Osteoblast (primary cell): ENCODE data around the gene PAFAH1B1. TPM values are rescaled to one million over a fixed set of nuclear protein-coding genes. Genes with fewer than 3 reads are reported as not detected.
"Not testable (repeated sequence)": the region's sequence is repeated elsewhere in the genome, so short reads cannot be mapped to it uniquely, and the experiment has no call there.

Source experiments
- DNase-seq: peaks from one replicate; pipeline ENCODE4 v3.0.0; 2011; ENCODE audit warnings: low spot score, mixed read lengths; ENCODE audit not compliant: insufficient read length; ENCODE audit errors: missing footprints
- H2AFZ ChIP-seq: 2 replicates; pipeline ENCODE4 v1.6.0; 2011; ENCODE audit warnings: mild to moderate bottlenecking, low read length
- H3K27ac ChIP-seq: 2 replicates; pipeline ENCODE4 v1.5.1; 2011; ENCODE audit warnings: mild to moderate bottlenecking, low read depth, low read length, moderate library complexity
- H3K27me3 ChIP-seq: 2 replicates; pipeline ENCODE4 v1.6.0; 2012; ENCODE audit warnings: mild to moderate bottlenecking, control low read depth, inconsistent platforms, low read length, moderate library complexity; ENCODE audit not compliant: insufficient read depth
- H3K36me3 ChIP-seq: 2 replicates; pipeline ENCODE4 v1.5.1; 2011; ENCODE audit warnings: mild to moderate bottlenecking, low read length, control low read depth, moderate library complexity; ENCODE audit not compliant: insufficient read depth
- H3K4me1 ChIP-seq: 2 replicates; pipeline ENCODE4 v1.5.1; 2011; ENCODE audit warnings: mild to moderate bottlenecking, low read length, control low read depth, moderate library complexity; ENCODE audit not compliant: insufficient read depth
- H3K4me2 ChIP-seq: 2 replicates; pipeline ENCODE4 v1.6.0; 2011; ENCODE audit warnings: mild to moderate bottlenecking, low read length; ENCODE audit not compliant: insufficient read depth
- H3K4me3 ChIP-seq: fragments of 200-600 bp; sonication (generic); 3 replicates; pipeline ENCODE4 v1.5.1; 2012; ENCODE audit warnings: mild to moderate bottlenecking, low read length, inconsistent platforms; ENCODE audit not compliant: insufficient read depth
- H3K79me2 ChIP-seq: 2 replicates; pipeline ENCODE4 v1.6.0; 2012; ENCODE audit warnings: mild to moderate bottlenecking, low read length, control low read depth, inconsistent platforms; ENCODE audit not compliant: insufficient read depth
- H3K9me3 ChIP-seq: 2 replicates; pipeline ENCODE4 v1.5.1; 2011; ENCODE audit warnings: low read depth, low read length, control low read depth
- H4K20me1 ChIP-seq: 2 replicates; pipeline ENCODE4 v1.6.0; 2012; ENCODE audit warnings: mild to moderate bottlenecking, low read length, control low read depth; ENCODE audit not compliant: insufficient read depth
- CTCF ChIP-seq: IDR thresholded peaks from 2 replicates; pipeline ENCODE4 v1.5.1; 2011; ENCODE audit warnings: mild to moderate bottlenecking, low read depth, low read length, moderate library complexity; ENCODE audit errors: extremely low read depth
- total RNA-seq: library from RNA; depleted of rRNA; stranded (reverse); fragments of >200 nt; gene quantifications from 2 replicates; pipeline ENCODE4 v1.2.3, GENCODE V29; 2012

PAFAH1B1 gene
- total RNA-seq, 1 donor = 128 TPM

GRCh38 chr17:2697611-2698162, 104.2 kb downstream of the PAFAH1B1 start:
- H3K4me1 ChIP-seq = no peaks in the 10 kb centered on the region
- peak; percentile 84 for DNase-seq
- H4K20me1 ChIP-seq = peaks cover 6% of the 10 kb centered on the region
- no peak overlapping the region for H2AFZ ChIP-seq
- no peak overlapping the region for H3K4me2 ChIP-seq
- H3K36me3 ChIP-seq = peaks cover 44% of the 10 kb centered on the region
- H3K27ac ChIP-seq = no peak overlapping the region
- no peak for TF ChIP-seq CTCF
- no peaks in the 10 kb centered on the region for H3K79me2 ChIP-seq
- H3K4me3 ChIP-seq = no peak overlapping the region
- H3K27me3 ChIP-seq = no peaks in the 10 kb centered on the region
- no peaks in the 10 kb centered on the region for H3K9me3 ChIP-seq

- not testable (repeated sequence) for H3K9me3 ChIP-seq, H3K27me3 ChIP-seq, H3K4me2 ChIP-seq, H3K4me1 ChIP-seq, H3K79me2 ChIP-seq, H3K27ac ChIP-seq, H3K4me3 ChIP-seq, DNase-seq, H2AFZ ChIP-seq
- peaks cover 13% of the 10 kb centered on the region for H4K20me1 ChIP-seq
- H3K36me3 ChIP-seq = peaks cover 35% of the 10 kb centered on the region
Measured at GRCh38 chr17:2699216-2699805, 105.9 kb downstream of the PAFAH1B1 start.

- Histone ChIP-seq H4K20me1 (peaks cover 21% of the 10 kb centered on the region), H3K27ac (no peak overlapping the region), H3K79me2 (peaks cover 14% of the 10 kb centered on the region), H3K36me3 (peaks cover 34% of the 10 kb centered on the region), H3K9me3 (no peaks in the 10 kb centered on the region), H2AFZ (no peak overlapping the region), H3K4me3 (no peak overlapping the region), H3K27me3 (no peaks in the 10 kb centered on the region), H3K4me2 (no peak overlapping the region), H3K4me1 (no peaks in the 10 kb centered on the region)
- DNase-seq = peak; percentile 64
- no peak for TF ChIP-seq CTCF
Measured at GRCh38 chr17:2700030-2700490, 106.6 kb downstream of the PAFAH1B1 start.

GRCh38 chr17:2700491-2701141, 107.2 kb downstream of the PAFAH1B1 start:
- H2AFZ ChIP-seq = no peak overlapping the region
- peaks cover 26% of the 10 kb centered on the region for H4K20me1 ChIP-seq
- peak; percentile 70 for DNase-seq
- no peaks in the 10 kb centered on the region for H3K9me3 ChIP-seq
- H3K36me3 ChIP-seq = peaks cover 34% of the 10 kb centered on the region
- peaks cover 2% of the 10 kb centered on the region for H3K4me1 ChIP-seq
- H3K79me2 ChIP-seq = peaks cover 20% of the 10 kb centered on the region
- H3K4me2 ChIP-seq = no peak overlapping the region
- TF ChIP-seq CTCF = no peak
- no peaks in the 10 kb centered on the region for H3K27me3 ChIP-seq
- no peak overlapping the region for H3K4me3 ChIP-seq
- H3K27ac ChIP-seq = no peak overlapping the region
